ENCODE results near the gene SMIM12.

The SMIM12 gene

DNA sequence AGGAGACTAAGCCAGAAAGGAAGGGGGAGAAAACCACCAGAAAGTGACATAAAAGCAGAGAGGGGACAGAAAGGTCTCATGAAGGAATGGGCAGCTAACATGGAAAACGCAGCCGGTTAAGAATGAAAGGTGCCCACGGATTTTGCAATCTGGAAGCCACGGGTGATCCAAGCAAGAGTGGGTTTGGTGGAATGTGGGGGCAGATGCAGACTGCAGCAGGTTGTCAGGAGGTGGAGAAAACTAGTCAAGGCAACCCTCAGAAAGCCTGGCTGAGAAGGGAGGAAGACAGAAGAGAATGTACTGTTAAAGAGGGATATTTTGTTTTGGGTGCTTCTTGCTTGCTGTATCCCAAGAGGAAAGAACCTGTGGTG, 12.6 kb upstream of the SMIM12 start:
- no peaks in the 10 kb centered on the region for H3F3A ChIP-seq (ENCODE audit: insufficient read depth, low read length)
- no peak overlapping the region for H3K27ac ChIP-seq (ENCODE audit: low read depth, low read length, poor library complexity, severe bottlenecking)
- no peaks in the 10 kb centered on the region for H4K20me1 ChIP-seq (ENCODE audit: insufficient read depth, low read length)
- no peak overlapping the region for H3K4me2 ChIP-seq (ENCODE audit: low read length)
- H3K9me2 ChIP-seq (ENCODE audit: low read depth, low read length) = no peaks in the 10 kb centered on the region
- no peaks in the 10 kb centered on the region for H3K4me1 ChIP-seq (ENCODE audit: insufficient read depth, low read length, severe bottlenecking)
- peaks cover 8% of the 10 kb centered on the region; the same call in 1 of the 2 replicates for H3K27me3 ChIP-seq (ENCODE audit: insufficient read depth, low read length)
- no peak for TF ChIP-seq EZH2 (IDR thresholded peaks at IDR 0.05; ENCODE audit: borderline replicate concordance, low read length)
- TF ChIP-seq, protein P1, sequence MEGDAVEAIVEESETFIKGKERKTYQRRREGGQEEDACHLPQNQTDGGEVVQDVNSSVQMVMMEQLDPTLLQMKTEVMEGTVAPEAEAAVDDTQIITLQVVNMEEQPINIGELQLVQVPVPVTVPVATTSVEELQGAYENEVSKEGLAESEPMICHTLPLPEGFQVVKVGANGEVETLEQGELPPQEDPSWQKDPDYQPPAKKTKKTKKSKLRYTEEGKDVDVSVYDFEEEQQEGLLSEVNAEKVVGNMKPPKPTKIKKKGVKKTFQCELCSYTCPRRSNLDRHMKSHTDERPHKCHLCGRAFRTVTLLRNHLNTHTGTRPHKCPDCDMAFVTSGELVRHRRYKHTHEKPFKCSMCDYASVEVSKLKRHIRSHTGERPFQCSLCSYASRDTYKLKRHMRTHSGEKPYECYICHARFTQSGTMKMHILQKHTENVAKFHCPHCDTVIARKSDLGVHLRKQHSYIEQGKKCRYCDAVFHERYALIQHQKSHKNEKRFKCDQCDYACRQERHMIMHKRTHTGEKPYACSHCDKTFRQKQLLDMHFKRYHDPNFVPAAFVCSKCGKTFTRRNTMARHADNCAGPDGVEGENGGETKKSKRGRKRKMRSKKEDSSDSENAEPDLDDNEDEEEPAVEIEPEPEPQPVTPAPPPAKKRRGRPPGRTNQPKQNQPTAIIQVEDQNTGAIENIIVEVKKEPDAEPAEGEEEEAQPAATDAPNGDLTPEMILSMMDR (IDR thresholded peaks at IDR 0.05; ENCODE audit: low read length) = no peak
- H3K79me2 ChIP-seq (ENCODE audit: insufficient read depth, low read length) = no peaks in the 10 kb centered on the region
- H3K9me3 ChIP-seq (ENCODE audit: low read length) = no peaks in the 10 kb centered on the region
- no peaks in the 10 kb centered on the region for H3K36me3 ChIP-seq (ENCODE audit: insufficient read depth, low read length)
- H3K4me3 ChIP-seq (ENCODE audit: low read depth, low read length, poor library complexity, severe bottlenecking) = no peak overlapping the region
- no peak overlapping the region for H3K9ac ChIP-seq (ENCODE audit: low read length)
- no peak overlapping the region for H2AFZ ChIP-seq (ENCODE audit: low read length)

DNA sequence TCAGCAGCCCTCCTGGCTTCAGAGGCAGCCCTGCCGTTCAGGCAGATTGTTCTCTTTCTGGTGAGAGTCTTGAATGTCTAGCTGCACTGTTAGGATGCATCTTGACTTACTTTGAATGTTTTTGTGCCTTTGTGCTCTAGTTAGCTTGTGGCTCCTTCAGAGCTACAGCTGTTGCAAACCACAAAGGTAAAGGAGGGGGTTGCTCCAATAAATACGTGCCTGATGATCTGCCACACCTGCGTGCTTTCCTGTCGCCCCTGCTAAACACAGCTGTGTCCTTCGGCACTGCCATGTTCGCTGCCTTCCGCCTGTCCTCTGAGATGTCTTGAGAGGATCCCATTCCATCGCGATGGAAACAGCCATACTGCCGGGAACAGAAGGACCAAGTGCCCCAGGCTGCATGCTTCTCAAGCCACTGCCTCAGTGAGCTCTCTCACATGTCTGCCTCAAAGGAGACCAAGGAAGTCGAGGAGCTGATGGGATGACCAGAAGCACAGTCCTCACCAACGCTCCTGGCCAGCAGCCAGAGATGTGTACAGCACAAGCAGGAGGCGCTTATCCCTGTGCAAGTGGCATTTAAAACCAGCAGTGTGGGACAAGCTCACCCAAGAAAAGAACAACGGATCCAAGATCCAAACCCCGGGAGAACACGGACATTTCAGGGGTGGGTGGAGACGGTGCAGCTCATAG, 12.0 kb upstream of the SMIM12 start:
- H2AFZ ChIP-seq (ENCODE audit: low read length) = no peak overlapping the region
- no peaks in the 10 kb centered on the region for H3K9me2 ChIP-seq (ENCODE audit: low read depth, low read length)
- no peak overlapping the region for H3K4me2 ChIP-seq (ENCODE audit: low read length)
- H3K9ac ChIP-seq (ENCODE audit: low read length) = no peak overlapping the region
- peaks cover 3% of the 10 kb centered on the region for H3K4me1 ChIP-seq (ENCODE audit: insufficient read depth, low read length, severe bottlenecking)
- no peak overlapping the region for H3K27ac ChIP-seq (ENCODE audit: low read depth, low read length, poor library complexity, severe bottlenecking)
- no peaks in the 10 kb centered on the region for H3K79me2 ChIP-seq (ENCODE audit: insufficient read depth, low read length)
- H3K36me3 ChIP-seq (ENCODE audit: insufficient read depth, low read length) = no peaks in the 10 kb centered on the region
- no peaks in the 10 kb centered on the region for H3F3A ChIP-seq (ENCODE audit: insufficient read depth, low read length)
- H3K27me3 ChIP-seq (ENCODE audit: insufficient read depth, low read length) = peaks cover 8% of the 10 kb centered on the region; the same call in 1 of the 2 replicates
- H3K9me3 ChIP-seq (ENCODE audit: low read length) = no peaks in the 10 kb centered on the region
- TF ChIP-seq EZH2 (IDR thresholded peaks at IDR 0.05; ENCODE audit: borderline replicate concordance, low read length) = no peak
- TF ChIP-seq, protein P1 (IDR thresholded peaks at IDR 0.05; ENCODE audit: low read length) = no peak
- H4K20me1 ChIP-seq (ENCODE audit: insufficient read depth, low read length) = no peaks in the 10 kb centered on the region
- no peak overlapping the region for H3K4me3 ChIP-seq (ENCODE audit: low read depth, low read length, poor library complexity, severe bottlenecking)

GRCh38 chr1:34870395-34870794, 10.8 kb upstream of the SMIM12 start:
- TF ChIP-seq, protein P1 (IDR thresholded peaks at IDR 0.05; ENCODE audit: low read length) = no peak
- TF ChIP-seq EZH2 (IDR thresholded peaks at IDR 0.05; ENCODE audit: borderline replicate concordance, low read length) = no peak
- Histone ChIP-seq H3K9me3 (ENCODE audit: low read length) (no peaks in the 10 kb centered on the region), H3K27me3 (ENCODE audit: insufficient read depth, low read length) (peaks cover 8% of the 10 kb centered on the region; the same call in 1 of the 2 replicates), H4K20me1 (ENCODE audit: insufficient read depth, low read length) (no peaks in the 10 kb centered on the region), H2AFZ (ENCODE audit: low read length) (no peak overlapping the region), H3K4me1 (ENCODE audit: insufficient read depth, low read length, severe bottlenecking) (peaks cover 10% of the 10 kb centered on the region), H3K9ac (ENCODE audit: low read length) (no peak overlapping the region), H3K4me2 (ENCODE audit: low read length) (no peak overlapping the region), H3K79me2 (ENCODE audit: insufficient read depth, low read length) (no peaks in the 10 kb centered on the region), H3K4me3 (ENCODE audit: low read depth, low read length, poor library complexity, severe bottlenecking) (no peak overlapping the region), H3K36me3 (ENCODE audit: insufficient read depth, low read length) (no peaks in the 10 kb centered on the region), H3F3A (ENCODE audit: insufficient read depth, low read length) (no peaks in the 10 kb centered on the region), H3K27ac (ENCODE audit: low read depth, low read length, poor library complexity, severe bottlenecking) (no peak overlapping the region), H3K9me2 (ENCODE audit: low read depth, low read length) (no peaks in the 10 kb centered on the region)
